Measurements from ENCODE around the gene CCDC15. TPM values are rescaled to one million over a fixed set of nuclear protein-coding genes. Genes with fewer than 3 reads are reported as not detected.

The CCDC15 gene
- total and polyA plus RNA-seq, 2 donors (not counting 1 experiment from before 2014, with no cell fraction given): 1.2 to 2.3 TPM

DNA sequence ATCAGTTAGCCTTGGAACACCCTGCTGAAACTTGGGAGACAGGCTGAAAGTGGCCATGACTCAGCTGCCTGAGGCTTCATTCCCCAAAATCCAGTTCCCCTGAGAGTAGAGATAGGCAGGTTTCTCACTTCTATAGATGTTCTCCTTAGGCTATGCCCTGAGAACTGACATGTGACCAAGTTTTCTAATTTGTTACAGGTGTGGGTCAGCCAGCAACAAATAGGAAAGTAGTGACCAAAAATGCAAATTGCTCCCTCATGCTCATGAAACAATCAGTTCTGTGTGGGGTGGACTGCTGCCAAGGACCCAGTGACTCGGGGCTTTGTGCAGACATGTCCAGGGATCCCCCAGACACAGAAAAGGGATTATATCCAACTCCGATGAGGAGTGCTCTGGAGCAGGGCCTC is 7.3 kb upstream of the CCDC15 start:
- H3K4me3 ChIP-seq (replicated peaks in 1 of 4; ENCODE audit: control extremely low read depth in 1 of 4, insufficient read depth in 1 of 4, low read depth in 3 of 4, low read length in 4 of 4): no peak overlapping the region
- no peaks in the 10 kb centered on the region for H3K9me3 ChIP-seq (ENCODE audit: control insufficient read depth, insufficient read depth, low read depth, low read length)
- peak in 1 of 2 donors; percentile 18 for DNase-seq (ENCODE audit: low read depth in 2 of 2)
- H3K36me3 ChIP-seq (ENCODE audit: control insufficient read depth, insufficient read depth, low read length): no peaks in the 10 kb centered on the region
- H3K9ac ChIP-seq (ENCODE audit: insufficient read depth, low read length): no peak overlapping the region
- H3K27me3 ChIP-seq (ENCODE audit: control insufficient read depth, insufficient read depth, low read length): no peaks in the 10 kb centered on the region
- no peaks in the 10 kb centered on the region for H4K20me1 ChIP-seq (ENCODE audit: control insufficient read depth, extremely low read depth, insufficient read depth, low read length)
- no peak overlapping the region for H3K27ac ChIP-seq (ENCODE audit: insufficient read depth, low read length)
- no peaks in the 10 kb centered on the region for H3K79me2 ChIP-seq (ENCODE audit: control insufficient read depth, insufficient read depth, low read length)
- no peak overlapping the region for H3K4me2 ChIP-seq (ENCODE audit: extremely low read depth, insufficient read depth, low read length)
- TF ChIP-seq EZH2 (IDR thresholded peaks at IDR 0.05; ENCODE audit: low read length, missing control alignments) (no peak), CTCF (conservative IDR thresholded peaks at IDR 0.05 in 1 of 2, IDR thresholded peaks at IDR 0.05 in 1 of 2; ENCODE audit: low read depth in 1 of 2, low read length in 2 of 2) (no peak)
- peaks cover 3% of the 10 kb centered on the region for H3K4me1 ChIP-seq (ENCODE audit: control insufficient read depth, extremely low read depth, insufficient read depth, low read length)
- H2AFZ ChIP-seq (ENCODE audit: low read length): no peak overlapping the region

DNA sequence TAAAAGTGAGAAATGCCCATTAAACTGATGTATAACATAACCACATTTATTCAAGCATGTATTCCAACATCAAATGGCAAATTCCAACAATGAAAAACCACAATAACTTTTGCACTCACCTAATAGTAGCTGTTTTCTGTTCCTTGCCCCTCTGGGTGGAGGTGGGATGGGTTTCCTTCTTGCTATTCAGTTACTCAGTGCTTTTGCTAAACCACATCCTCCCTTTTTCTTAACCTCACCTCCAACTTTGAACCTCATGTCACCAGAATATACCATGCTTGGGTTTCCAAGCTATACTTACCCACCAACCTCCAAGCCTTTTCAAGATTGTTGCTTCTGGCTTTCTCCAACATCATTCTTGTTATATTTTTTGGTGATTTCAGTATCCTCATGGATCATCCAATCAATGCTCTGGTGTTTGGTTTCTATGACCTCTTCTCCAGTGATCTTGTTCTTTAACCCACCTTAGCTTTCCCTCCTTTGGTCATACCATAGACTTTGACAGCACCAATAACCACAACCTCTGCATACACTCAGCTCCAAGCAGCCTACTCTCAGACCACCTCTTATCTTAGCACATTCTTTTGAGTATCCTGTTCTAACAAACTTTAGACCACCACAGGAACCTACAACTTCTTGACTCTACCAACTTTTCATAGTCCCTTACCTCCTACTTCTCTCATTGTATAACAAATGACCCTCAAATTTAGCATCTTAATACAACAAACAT is 3.2 kb upstream of the CCDC15 start:
- no peak for DNase-seq (ENCODE audit: low read depth in 2 of 2)
- Histone ChIP-seq H3K9ac (ENCODE audit: insufficient read depth, low read length) (no peak overlapping the region), H2AFZ (ENCODE audit: low read length) (no peak overlapping the region), H3K4me3 (replicated peaks in 1 of 4; ENCODE audit: control extremely low read depth in 1 of 4, insufficient read depth in 1 of 4, low read depth in 3 of 4, low read length in 4 of 4) (no peak overlapping the region), H3K27me3 (ENCODE audit: control insufficient read depth, insufficient read depth, low read length) (no peaks in the 10 kb centered on the region), H3K36me3 (ENCODE audit: control insufficient read depth, insufficient read depth, low read length) (no peaks in the 10 kb centered on the region), H4K20me1 (ENCODE audit: control insufficient read depth, extremely low read depth, insufficient read depth, low read length) (no peaks in the 10 kb centered on the region), H3K4me1 (ENCODE audit: control insufficient read depth, extremely low read depth, insufficient read depth, low read length) (peaks cover 3% of the 10 kb centered on the region), H3K4me2 (ENCODE audit: extremely low read depth, insufficient read depth, low read length) (no peak overlapping the region), H3K9me3 (ENCODE audit: control insufficient read depth, insufficient read depth, low read depth, low read length) (no peaks in the 10 kb centered on the region), H3K27ac (ENCODE audit: insufficient read depth, low read length) (no peak overlapping the region), H3K79me2 (ENCODE audit: control insufficient read depth, insufficient read depth, low read length) (no peaks in the 10 kb centered on the region)
- TF ChIP-seq EZH2 (IDR thresholded peaks at IDR 0.05; ENCODE audit: low read length, missing control alignments) (no peak), CTCF (conservative IDR thresholded peaks at IDR 0.05 in 1 of 2, IDR thresholded peaks at IDR 0.05 in 1 of 2; ENCODE audit: low read depth in 1 of 2, low read length in 2 of 2) (no peak)

GRCh38 chr11:124951341-124951740 is 2.7 kb upstream of the CCDC15 start:
- H3K4me2 ChIP-seq (ENCODE audit: extremely low read depth, insufficient read depth, low read length): no peak overlapping the region
- H3K27ac ChIP-seq (ENCODE audit: insufficient read depth, low read length): no peak overlapping the region
- H3K36me3 ChIP-seq (ENCODE audit: control insufficient read depth, insufficient read depth, low read length): no peaks in the 10 kb centered on the region
- DNase-seq (ENCODE audit: low read depth in 2 of 2): no peak
- no peak overlapping the region for H3K9ac ChIP-seq (ENCODE audit: insufficient read depth, low read length)
- no peaks in the 10 kb centered on the region for H3K79me2 ChIP-seq (ENCODE audit: control insufficient read depth, insufficient read depth, low read length)
- no peaks in the 10 kb centered on the region for H3K9me3 ChIP-seq (ENCODE audit: control insufficient read depth, insufficient read depth, low read depth, low read length)
- H2AFZ ChIP-seq (ENCODE audit: low read length): no peak overlapping the region
- H3K27me3 ChIP-seq (ENCODE audit: control insufficient read depth, insufficient read depth, low read length): no peaks in the 10 kb centered on the region
- TF ChIP-seq CTCF (conservative IDR thresholded peaks at IDR 0.05 in 1 of 2, IDR thresholded peaks at IDR 0.05 in 1 of 2; ENCODE audit: low read depth in 1 of 2, low read length in 2 of 2) (no peak), EZH2 (IDR thresholded peaks at IDR 0.05; ENCODE audit: low read length, missing control alignments) (no peak)
- H3K4me3 ChIP-seq (replicated peaks in 1 of 4; ENCODE audit: control extremely low read depth in 1 of 4, insufficient read depth in 1 of 4, low read depth in 3 of 4, low read length in 4 of 4): no peak overlapping the region
- H4K20me1 ChIP-seq (ENCODE audit: control insufficient read depth, extremely low read depth, insufficient read depth, low read length): no peaks in the 10 kb centered on the region
- H3K4me1 ChIP-seq (ENCODE audit: control insufficient read depth, extremely low read depth, insufficient read depth, low read length): peaks cover 3% of the 10 kb centered on the region
